ENCODE results near the gene ZC3H18.

DNA sequence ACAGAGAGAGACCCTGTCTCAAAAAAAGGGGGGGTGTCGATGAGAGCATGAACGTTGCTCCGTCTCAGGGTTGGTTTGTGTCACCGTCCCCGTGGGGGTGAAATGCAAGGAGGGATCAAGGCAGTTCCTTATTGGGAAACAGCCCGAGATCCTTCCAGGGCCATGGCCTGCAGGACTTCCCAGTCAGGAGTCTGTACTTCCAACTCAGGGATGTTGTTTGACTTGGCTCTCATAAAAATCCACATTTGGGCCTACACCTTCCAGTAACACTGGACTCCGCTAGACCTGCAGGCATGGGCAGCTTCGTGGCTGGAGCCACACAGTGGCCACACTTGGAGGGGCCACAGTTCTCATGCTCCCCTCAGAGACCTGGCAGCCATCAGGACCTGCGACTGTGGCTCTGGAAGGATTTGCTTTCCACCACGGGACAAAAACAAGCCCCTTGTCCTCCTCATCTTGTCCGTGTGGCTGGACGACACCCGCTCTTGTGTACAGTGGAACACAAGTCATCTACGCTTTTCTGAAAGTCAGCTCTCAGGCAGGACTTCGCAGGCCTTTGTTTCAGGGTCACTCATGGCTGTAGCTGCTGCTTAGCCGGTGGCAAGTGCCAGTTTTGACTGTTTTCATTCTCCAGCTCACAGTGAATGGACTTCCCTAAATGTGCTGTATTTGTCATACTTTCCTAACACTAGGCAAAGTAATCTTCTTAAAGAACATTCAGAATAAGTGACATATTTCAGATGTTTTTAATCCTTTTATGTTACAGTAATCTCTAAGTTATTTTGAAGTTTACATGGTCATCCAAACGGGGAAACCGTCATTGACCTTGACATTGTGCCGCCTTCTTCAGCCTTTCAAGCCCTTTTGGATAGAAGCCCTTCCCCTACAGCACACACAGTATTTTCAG is 44.0 kb downstream of the ZC3H18 start:
- TF ChIP-seq EZH2 (optimal IDR thresholded peaks at IDR 0.05; ENCODE audit: low read depth, low read length) (no peak), EZH2phosphoT487 (IDR thresholded peaks at IDR 0.05; ENCODE audit: low read length) (no peak)
- TF ChIP-seq, protein P1, sequence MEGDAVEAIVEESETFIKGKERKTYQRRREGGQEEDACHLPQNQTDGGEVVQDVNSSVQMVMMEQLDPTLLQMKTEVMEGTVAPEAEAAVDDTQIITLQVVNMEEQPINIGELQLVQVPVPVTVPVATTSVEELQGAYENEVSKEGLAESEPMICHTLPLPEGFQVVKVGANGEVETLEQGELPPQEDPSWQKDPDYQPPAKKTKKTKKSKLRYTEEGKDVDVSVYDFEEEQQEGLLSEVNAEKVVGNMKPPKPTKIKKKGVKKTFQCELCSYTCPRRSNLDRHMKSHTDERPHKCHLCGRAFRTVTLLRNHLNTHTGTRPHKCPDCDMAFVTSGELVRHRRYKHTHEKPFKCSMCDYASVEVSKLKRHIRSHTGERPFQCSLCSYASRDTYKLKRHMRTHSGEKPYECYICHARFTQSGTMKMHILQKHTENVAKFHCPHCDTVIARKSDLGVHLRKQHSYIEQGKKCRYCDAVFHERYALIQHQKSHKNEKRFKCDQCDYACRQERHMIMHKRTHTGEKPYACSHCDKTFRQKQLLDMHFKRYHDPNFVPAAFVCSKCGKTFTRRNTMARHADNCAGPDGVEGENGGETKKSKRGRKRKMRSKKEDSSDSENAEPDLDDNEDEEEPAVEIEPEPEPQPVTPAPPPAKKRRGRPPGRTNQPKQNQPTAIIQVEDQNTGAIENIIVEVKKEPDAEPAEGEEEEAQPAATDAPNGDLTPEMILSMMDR (IDR thresholded peaks at IDR 0.05; ENCODE audit: low read length) = no peak

Measured in MM.1S (cell line).